ENCODE results near the gene CCDC148.

CCDC148 gene

DNA sequence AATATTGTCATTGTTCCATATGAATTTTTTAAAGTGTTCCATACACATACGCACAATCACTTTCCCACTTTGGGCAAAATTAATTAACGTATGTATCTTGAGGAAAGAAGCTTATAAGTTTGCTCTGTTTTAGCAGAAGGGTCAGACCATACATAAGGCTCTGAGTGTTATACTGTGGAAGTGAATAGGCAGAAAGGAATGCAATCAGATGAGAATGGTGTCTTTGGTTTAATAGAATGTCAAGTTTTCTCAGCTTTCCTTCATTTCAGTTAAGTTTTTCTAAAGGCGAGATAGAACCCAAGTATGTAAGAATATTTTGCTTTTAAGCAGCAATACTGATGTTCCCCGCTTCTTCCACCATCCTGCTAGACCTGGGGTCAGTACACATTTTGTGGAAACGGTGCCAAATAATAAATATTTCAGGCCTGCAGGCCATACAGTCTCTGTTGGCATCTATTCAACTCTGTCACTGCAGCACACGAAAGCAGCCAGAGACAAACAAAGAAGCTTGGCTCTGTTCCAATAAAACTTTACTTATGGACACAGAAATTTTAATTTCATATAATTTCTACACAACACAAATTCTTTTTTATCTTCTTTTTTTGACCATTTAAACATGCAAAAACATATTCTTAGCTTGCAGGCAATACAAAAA lies 254.3 kb downstream of the CCDC148 start:
- DNase-seq, result no peak

DNA sequence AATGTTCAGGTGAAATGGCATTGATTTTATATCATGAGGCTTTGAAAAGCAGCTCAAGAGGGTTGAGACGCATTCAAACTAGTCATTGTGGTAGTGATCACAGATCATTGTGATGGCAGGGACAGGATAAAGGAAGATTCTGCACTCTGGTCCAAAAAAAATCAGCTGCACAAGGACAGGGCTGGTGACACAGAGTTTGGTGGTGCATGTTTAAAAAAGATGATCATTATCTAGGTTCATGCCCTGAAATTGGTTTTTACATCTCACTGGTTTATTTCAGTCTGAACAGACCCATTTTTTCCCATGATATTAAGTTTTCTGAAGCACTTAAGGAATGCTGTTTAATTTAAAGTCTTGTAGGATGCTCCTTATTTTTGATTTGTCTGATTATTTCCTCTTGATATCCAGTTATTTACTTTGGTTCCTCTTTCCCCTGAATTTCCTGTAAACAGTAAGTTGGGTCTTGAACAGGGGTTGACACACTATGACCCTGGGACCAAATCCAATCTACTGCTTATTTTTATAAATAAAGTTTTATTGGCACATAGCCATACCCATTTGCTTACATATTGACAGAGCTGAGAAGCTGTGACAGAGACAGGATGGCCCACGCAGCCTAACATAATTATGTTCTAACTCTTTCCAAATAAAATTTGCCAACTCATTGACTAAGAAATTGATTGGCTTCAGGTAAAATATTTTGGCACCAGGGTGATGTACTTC lies 256.5 kb downstream of the CCDC148 start:
- DNase-seq, result no peak

DNA sequence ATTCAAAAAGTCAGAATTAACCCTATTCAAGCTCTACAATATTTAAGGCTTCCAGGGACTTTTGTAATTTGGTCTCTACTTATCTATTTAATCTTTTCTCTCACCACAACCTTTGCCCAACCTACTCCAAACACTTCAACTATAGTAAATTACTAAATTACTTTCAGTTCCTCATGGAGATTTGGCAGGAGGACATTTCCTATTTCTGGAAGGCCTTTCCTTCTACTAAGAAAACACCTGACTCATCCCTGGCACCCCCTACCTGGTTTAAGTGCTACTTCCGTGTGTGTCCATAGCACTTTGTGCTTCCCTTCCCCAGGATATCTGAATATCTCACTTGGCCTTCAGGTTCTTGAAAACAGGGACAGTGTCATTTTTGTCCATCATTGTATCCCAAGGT lies 258.6 kb downstream of the CCDC148 start:
- no peak for DNase-seq

DNA sequence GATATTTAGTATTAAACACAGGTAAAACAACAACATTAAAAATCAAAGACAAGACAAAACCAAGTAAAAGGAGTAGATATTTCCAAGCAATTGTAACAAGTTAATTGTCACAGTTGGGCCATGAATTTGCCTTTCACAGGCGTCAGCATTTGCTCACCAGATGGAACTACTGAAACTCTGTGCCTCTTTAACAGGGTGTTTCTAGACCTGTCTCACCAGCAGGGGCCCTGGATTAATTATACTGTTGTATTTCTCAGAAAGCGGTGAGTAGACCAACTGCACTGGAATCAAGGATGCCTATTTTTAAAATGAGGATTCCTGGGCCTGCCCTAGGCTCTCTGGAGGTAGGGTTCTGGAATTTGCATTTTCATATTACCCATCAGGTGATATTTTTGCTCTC lies 262.3 kb downstream of the CCDC148 start:
- DNase-seq, result no peak

DNA sequence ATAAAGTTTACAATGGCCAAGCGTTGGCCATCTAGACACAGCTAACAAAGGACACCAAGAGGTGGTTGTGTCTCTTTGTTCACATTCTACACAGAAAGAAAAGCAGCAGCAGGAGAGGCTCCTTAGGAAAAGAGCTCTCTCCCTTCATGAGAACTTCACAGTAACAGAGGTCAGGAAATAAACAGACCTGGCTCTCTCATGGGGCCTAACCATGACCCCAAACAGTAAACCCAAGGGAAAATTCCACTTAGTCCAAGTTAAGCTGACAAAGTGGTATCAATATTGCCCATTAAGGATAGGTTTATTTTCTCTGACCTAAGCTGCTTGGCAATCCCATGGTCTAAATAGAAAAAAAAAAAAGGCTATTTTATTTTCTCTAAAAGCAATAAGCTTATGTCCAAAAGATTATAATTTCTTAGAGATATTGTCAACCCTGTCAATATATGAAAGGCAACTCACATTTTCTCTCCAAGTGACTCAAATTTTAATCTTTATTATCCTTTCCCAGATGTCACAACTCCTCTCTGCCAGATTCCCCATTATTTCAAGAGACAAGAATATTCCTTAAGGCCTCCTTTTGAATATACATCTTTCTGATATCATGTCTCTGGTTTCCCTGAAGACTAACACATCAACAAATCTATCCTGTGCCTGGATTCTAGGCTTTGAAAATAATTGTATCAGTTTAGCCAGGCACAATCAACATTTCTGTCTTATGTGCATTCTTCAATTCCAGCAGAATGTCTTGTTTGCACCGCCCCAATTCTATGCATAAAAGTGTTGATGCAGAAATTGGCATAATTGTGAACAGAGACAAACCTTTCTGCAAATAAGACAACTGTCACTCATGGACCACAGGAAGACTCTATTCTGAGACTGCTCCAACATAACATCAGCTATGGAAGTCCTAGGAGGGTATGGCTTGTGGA lies 263.8 kb downstream of the CCDC148 start:
- DNase-seq, result no peak

DNA sequence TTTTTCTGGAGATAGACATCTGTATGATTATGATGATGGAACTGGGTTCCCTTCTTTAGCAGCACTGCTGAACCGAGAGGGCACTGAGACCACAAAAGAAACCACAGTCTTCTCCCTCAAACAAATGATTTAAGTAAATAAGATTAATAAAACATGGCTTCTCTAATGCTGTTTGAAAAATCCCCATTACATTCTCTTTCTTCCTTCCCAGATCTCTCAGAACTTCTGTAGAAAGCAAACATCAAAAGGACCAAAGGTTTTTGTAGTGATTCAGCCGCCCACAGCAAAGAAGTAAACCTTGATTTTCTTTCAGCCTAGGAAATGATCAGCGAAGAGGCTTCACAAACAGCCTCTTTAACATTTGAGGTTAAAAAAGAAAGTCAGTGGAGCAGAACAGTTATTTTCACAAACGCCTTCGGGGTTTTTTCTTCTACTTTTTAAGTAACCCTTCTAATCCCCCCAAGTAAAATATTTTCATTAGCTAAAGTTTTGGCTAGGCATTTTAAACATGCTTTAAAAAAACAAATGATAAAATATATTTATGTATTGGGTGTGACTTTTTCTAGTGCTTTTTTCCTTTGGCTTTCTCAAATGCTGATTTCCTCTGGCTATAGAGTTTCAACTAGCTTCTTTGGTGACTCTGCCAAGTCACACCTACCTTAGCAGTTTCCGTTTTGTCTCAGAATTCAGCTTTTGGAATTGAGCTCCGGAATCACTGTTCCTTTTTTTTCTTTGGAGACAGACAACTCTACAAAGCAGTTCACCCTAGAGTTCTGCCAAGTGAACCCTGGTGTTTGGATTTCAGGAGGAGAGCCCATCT lies 265.3 kb downstream of the CCDC148 start:
- no peak for DNase-seq

DNA sequence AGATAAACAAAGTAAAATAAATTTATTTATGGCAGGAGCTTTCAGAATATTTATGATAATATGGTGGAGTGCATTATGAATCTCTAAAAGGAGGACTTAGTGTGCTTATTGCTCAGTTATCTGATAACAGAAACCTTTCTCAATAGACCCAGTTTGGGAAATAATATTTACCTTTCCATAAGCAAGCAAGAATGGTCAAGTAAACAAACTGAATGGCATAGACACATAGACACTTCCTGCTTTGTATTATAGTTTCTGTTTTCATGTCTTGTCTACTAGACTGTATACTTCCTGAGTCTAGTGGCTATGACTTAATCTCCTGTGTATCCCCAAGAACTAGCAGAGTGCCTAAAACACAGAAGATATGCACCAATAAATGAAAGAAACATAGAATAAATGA lies 267.0 kb downstream of the CCDC148 start:
- DNase-seq, result no peak

DNA sequence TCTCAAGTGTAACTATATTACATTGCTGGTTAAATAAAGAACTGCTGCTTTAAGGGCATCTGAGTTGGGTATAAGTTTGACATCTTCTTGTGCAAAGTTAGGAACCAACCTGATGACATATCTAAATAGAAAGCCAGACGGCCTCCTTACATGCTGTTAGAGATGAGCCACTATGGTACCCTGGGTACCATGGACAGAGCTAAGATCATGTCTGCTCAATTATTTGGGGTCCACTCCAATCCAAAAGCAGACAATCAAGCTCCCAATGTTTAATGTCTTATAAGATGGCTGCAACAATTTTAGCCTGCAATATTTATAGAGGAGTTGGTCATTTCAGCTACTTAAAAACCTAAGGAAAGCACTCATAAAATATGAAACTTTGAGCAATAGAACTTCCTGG lies 268.6 kb downstream of the CCDC148 start:
- DNase-seq, result no peak

DNA sequence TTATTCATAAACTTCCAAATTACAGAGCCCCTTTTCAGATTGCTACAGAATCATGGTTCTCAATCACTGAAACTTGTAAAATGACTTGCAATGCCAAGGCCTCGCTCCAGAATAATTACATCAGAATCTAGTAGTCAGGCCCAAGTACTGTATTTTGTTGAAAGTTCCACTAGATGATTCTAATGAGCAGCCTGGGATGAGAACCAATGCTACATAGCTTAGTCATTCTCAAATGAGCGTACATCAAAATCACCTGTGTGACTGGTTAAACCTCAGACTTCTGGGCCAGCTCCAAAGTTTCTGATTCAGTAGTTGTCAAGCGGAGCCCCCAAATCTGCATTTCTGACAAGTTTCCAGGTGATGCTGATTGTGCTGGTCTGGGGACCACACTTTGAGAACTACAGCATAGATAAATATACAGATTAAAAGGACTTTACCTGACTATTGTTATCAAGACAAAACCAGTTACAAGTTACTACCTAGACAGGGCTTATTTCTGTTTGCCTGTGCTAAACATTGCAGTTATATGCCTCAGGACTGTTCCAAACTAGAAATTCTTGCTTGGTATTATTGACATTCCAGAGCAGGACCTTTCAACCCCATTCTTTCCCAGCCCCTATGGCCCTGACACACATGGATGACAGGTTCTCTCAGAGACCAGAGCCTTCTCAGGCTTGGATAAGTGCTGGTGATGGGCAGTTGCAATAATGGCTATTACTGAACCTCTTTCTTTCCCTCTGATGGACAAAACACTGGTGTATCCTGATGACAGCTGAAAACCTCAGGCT lies 271.8 kb downstream of the CCDC148 start:
- no peak for DNase-seq

DNA sequence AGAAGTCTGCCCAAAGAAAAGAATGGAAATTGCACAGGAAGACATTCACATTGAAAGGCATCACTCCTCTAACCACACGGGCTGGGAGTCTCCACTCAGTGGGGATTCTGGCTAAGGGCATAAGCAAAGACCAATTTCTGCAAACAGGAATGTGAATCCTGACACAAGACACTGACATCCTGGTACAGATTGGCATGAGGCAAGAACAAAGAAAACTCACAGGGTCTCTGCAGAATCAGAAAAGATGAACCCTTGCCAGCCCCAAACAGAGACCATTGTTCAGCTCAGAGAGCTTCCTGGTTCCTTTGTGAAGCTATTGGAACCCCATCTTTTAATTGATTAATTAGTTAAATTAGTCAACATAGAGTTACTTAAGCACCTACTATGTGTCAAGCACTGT lies 272.6 kb downstream of the CCDC148 start:
- no peak for DNase-seq

DNA sequence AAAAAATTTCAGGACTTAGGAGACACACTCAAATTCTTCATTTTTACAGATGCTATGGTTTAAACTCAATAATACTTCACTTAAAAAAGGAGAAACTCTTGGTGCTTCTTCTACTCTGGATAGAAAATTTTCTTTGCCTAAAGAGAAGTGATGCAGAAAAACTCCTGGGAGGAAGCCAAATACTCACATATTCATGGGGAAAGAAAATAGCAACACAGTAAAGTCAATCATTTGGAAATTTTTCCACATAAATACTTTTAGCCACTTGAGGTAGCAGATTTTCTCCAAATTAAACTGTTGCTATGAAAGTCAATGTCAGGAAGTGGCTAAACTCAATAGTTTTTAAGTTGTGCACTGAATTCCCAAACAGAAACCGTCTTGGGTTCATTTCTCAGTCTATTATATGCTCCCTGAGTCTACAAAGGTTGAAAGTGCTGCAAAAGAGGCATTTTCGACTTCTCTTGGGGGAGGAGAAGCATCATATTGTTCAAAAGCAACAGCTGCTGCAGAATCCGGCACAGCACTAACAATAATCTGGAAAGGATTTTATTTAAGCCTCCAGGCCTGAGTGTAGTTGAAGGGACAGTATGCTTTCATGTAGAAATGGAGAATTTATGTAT lies 273.8 kb downstream of the CCDC148 start:
- no peak for DNase-seq

DNA sequence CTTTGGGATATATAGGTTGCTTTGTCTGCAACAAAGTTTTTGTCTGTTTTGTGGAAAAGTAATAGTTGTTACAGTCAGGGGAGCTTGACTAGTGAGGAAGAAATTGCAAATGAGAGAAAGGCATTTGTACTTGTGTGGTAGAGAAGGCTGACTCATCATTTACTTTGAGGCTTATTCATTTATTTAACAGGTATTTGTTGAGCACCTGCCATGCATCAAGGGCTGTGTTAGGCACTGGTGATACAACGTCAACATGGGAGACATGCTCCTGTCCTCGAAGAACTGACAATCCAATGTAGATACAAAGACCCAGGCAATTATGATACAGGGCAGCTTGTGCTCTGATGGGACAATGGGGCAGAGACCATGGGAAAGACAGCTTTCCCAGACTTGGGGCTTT lies 275.4 kb downstream of the CCDC148 start:
- DNase-seq, result no peak

DNA sequence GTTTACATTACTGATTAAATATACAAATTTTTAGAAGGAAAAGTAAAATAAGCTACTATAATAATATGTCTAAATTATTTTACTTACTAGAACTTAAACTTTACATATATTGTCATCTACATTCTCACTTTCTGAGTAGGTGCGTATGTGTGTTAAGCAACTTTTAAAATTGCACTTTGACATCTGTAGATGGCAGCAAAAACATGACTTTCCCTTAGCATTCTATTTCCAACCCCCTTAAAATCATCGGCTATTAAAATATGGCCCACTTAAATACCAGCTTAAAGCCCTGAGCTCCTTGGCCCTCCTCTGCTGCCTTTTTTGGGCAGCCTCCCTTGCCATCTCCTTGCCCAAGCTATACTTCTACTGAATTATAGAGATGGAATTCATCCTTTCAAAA lies 276.9 kb downstream of the CCDC148 start:
- DNase-seq, result no peak

DNA sequence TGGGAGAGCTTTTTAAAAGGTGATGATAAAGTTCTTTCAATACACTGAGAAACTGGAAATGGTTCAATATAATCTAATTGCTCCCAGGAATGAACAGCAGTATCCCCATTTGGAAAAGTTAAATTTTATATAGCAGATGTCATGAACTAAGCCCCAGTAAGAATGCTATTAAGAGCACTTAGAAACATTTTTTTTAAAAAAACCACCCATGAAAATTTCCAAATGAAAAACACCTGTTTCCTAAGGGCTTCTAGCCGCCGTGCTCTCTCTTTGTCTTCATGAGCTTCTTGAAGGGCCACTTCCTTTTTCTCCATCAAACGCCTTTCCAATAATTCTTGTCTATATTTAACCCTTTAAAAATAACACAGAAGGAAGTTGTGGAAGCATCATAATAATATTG lies 277.9 kb downstream of the CCDC148 start:
- no peak for DNase-seq

DNA sequence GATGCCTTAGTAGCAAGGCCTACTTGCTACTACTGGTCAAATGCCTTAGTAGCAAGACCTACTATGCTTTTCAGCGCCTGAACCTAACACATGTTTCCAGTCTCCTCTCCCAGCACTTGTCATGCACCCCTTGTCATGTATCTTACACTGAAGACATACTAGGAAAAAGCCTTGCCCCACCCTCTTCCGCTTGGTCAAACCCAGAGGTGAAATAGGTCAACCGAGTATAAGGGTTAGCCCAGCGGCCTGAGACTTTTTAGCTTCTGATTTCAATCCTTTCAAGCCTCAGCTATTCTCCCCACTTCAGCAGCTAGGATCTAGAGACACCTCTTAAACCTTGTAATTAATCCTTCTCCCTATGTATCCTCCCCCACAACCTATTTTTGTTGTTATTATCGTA lies 281.6 kb downstream of the CCDC148 start:
- DNase-seq, result no peak

DNA sequence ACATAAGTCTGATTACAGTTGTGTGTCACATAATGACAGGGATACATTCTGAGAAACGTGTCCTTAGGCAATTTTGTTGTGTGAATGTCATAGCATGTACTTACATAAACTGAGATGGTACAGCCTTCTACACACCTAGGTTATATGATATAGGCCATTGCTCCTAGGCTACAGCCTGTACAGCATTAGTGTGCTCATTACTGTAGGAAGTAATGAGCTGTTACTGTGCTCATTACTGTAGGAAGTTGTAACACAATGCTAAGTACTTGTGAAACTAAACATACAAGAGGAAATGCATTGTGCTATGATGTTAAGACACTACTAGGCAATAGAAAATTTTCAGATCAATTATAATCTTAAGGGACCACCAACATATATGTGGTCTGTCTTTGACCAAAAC lies 282.1 kb downstream of the CCDC148 start:
- no peak for DNase-seq

DNA sequence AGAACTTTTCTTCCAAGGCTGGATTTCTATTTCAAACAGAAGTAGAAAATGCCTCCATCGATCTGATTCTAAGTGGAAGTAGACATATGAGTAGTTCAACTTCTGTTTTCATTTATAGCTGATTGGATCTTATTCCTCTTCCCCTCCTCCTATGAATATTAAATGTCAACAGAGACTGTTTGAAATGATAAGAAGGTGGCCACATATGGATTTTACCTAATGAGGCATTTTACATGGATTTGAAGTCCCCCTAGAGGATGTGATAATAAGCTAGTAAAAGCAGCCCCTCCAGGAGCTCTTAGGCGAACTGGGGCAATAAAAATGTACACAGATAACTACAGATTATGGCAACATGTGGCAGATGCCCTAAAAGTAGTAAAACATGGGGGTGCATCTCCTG lies 283.8 kb downstream of the CCDC148 start:
- DNase-seq, result no peak

DNA sequence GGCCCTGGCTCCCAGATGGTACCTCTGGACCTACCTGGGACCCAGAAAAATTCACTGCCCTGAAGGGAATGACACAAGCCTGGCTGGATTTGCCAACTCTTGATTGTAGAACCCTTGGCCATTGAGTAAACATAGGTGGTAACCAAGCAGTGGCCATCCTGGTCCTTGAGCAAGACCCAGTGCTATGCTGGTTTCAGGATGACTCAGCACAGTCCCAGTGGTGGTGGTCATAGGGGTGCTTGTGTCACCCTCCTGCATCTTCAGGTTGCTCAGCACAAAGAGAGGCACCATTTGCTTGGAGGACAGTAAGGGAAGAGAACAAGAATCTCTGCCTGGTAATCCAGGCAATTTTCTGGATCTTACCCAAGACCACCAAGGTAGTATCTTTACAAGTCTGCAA lies 302.0 kb downstream of the CCDC148 start:
- DNase-seq, result no peak

DNA sequence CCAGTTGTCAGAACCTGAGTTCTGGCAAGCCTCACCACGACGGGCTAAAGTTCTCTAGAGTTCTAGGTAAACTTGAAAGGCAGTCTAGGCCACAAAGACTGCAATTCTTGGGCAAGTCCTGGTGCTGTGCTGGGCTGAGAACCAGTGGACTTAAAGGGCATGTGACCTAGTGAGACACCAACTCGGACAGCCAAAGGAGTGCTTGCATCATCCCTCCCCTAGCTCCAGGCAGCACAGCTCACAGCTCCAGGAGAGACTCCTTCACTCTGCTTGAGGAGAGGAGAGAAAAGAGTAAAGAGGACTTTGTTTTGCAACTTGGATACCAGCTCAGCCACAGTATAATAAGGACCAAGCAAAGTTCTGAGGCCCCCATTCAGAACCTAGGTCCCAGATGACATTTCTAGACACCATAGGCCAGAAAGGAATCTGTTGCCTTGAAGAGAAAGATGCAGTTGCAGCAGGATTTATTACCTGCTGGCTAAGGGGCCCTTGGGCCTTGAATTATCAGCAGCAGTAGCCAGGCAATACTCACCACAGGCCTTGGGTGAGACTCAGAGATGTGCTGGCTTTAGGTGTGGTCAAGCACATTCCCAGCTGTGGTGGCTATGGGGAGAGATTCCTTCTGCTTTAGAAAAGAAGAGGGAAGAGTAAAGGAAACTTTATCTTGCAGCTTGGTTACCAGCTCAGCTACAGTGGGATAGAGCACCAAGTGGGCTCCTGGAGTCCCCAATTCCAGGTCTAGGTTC lies 303.1 kb downstream of the CCDC148 start:
- DNase-seq, result no peak

DNA sequence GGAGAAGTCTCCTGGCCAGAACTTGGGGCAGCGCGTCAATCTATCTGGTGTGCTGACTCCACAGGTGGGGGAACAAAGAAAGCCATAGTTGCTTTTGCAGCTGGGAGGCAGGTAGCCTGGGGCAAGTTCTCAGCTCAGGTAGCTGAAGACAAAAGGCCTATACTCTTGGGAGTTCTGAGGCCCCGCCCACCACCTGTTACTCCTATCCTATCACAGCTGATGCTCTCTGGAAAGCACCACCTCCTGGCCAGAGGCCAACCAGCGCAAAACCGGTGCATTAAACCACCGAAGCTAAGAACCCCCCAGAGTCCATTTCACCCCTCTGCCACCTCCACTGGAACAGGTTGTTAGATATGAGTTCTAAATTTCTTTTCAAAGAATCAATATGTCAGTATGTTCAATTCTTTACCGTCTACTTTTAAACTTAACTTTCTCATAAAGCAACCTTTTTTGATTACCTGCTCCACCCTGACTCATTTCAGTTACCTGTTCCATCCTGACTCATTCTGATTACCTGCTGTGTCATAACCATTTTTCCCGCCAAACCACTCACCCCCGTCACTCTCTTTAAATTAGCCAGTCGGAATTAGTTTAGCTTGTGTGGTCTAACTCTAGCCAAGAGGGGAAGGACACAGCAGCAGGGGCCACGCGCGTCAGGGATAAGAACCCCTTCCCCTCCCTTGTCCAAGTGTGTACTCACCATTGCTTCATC lies 311.5 kb downstream of the CCDC148 start:
- DNase-seq, result no peak

Data from activated CD4-positive, alpha-beta T cell treated with anti-CD3 and anti-CD28 coated beads, Interleukin-2, amount 50 U/mL, for 1 hour (primary cell).